GM12864 (cell line): Measurements from ENCODE around the gene MACO1.
A peak's percentile ranks its signal among the peaks of the same experiment; 100 is the strongest.

ENCODE experiments used
- DNase-seq: peaks from one replicate; pipeline ENCODE4 v3.0.0-alpha.2; 2011; ENCODE audit warnings: low read depth
- H3K4me3 ChIP-seq: 2 replicates; pipeline ENCODE4 v1.5.1; 2011; ENCODE audit warnings: mild to moderate bottlenecking, low read depth, low read length, control low read depth
- TF ChIP-seq, protein P1 (sequence below): IDR thresholded peaks from 2 replicates; pipeline ENCODE4 v1.5.1; 2011; ENCODE audit warnings: low read depth, mild to moderate bottlenecking, moderate library complexity, low read length, control low read depth, inconsistent platforms; ENCODE audit errors: missing control alignments

Gene MACO1

DNA sequence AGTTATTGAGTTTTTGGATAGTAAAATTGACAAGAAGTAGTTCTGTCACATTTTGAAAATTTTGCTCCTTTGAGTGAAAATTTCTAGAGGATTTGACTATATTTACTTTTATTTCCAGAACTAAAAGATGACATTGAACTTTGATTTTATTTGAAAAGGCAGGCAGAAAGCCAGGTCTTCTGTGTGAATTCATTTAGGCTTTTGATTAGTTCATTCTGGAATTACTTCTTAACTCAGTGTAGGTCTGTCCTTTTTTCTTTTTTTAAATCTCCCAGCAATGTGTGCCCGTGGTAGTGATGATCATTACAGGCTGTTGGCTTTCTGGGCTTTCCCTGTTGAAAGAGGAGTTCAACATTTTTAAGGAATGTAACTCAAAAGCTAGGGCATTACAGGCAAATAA is 53.8 kb downstream of the MACO1 start:
- DNase-seq, result no peak
- TF ChIP-seq, protein P1, sequence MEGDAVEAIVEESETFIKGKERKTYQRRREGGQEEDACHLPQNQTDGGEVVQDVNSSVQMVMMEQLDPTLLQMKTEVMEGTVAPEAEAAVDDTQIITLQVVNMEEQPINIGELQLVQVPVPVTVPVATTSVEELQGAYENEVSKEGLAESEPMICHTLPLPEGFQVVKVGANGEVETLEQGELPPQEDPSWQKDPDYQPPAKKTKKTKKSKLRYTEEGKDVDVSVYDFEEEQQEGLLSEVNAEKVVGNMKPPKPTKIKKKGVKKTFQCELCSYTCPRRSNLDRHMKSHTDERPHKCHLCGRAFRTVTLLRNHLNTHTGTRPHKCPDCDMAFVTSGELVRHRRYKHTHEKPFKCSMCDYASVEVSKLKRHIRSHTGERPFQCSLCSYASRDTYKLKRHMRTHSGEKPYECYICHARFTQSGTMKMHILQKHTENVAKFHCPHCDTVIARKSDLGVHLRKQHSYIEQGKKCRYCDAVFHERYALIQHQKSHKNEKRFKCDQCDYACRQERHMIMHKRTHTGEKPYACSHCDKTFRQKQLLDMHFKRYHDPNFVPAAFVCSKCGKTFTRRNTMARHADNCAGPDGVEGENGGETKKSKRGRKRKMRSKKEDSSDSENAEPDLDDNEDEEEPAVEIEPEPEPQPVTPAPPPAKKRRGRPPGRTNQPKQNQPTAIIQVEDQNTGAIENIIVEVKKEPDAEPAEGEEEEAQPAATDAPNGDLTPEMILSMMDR, result no peak
- H3K4me3 ChIP-seq, result no peak overlapping the region

DNA sequence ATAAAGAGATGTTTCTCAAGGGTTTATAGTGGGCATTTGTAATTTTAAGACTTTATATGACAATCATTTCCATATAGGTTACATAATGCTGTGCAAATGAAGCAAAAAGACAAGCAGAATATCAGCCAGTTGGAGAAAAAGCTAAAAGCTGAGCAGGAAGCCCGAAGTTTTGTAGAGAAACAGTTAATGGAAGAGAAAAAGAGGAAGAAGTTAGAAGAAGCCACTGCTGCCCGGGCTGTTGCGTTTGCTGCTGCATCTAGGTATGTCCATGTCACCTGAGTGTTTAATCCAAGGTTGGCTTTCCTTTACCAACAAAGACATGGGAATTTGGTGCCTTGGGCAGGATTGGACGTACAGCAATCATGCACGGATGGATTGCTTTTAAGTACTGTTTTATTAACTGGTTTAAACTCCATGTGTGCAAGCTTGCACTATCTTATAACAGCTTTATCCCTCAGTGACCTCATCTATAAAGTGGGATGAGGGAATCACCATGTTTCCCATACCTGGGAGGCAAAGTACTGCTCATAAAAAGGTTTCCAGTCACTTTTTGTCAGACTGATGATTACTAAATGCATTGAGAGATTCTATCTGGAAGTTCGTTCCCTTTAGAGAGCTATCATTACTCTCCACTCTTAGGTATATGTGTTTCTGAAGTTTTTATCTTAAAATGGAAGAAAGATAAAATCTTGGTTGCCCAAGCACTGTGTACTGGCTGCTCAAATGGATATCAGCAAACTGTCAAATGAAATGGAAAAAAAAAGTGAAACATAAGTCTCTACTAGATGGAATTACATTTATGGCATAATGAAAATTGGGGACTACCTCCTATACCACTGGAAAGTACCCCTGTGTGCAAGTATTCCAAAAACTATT is 55.1 kb downstream of the MACO1 start:
- TF ChIP-seq, protein P1, result no peak
- no peak for DNase-seq

GRCh38 chr1:25486602-25487001 is 55.9 kb downstream of the MACO1 start:
- no peak for DNase-seq
- TF ChIP-seq, protein P1, result no peak
- no peak overlapping the region for H3K4me3 ChIP-seq

More for the DNA sequence above, 55.1 kb downstream of the MACO1 start:
- H3K4me3 ChIP-seq, result no peak overlapping the region

GRCh38 chr1:25487628-25488027 is 56.9 kb downstream of the MACO1 start:
- DNase-seq, result no peak
- TF ChIP-seq, protein P1, result peak; percentile 62
- H3K4me3 ChIP-seq, result no peak overlapping the region

DNA sequence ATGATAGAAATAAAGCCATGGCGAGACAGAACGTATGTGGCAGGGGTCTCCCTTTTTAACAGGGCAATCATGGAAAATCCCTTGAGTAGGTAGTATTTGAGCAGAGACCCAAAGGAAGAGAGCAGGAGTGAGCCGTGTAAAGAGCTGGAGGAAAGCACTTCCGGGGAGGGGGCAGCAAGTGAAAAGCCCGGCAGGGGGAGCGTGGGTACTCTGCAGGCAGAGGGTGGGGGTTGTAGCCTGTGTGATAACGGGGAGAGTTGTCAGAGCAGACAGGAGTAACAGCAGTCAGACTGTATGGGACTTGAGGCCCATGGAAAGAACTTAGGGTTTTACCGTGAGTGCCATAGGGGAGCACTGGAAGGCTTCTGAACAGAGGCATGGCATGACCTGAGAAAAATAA is 61.6 kb downstream of the MACO1 start:
- DNase-seq, result no peak
- no peak overlapping the region for H3K4me3 ChIP-seq
- TF ChIP-seq, protein P1, result no peak

DNA sequence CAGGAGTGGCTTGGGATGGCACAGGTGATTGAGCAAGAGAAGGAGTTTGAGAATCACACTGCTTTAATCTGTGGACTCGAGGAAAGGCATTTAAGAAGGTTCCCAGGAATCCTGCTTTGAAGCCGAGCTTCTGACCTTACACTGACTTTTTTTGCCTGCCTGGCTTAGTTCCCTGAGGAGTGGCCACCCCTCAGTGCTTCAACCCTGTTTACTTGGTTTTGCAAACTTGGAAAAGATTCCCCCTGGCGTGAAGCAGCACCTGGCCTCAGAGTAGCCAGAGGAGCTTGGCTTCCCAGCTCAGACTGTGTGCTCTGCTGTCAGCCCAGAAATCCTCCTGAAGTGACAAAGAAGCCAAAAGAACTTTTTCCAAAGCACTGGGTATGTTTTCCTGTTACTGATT is 64.3 kb downstream of the MACO1 start:
- H3K4me3 ChIP-seq, result no peak overlapping the region
- TF ChIP-seq, protein P1, result no peak
- no peak for DNase-seq

DNA sequence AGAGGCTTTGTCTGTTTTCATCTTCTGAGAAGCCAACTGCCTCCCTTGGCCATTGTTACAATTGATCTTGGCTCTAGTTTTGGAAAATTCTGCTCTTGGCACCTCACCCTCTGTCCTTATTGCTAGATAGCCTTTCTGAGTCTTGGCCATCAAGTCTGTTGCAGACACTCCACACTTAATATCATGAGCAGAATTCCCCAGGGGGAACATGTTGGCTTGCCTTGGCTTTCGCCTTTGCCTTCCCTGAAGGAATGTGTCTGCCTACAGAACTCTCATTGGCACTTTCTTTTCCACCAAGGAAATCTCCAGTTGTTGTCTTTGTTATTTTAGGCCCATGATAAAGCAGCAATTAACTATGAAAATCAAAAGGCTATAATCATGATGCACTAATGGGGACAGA is 70.0 kb downstream of the MACO1 start:
- no peak overlapping the region for H3K4me3 ChIP-seq
- DNase-seq, result no peak
- TF ChIP-seq, protein P1, result no peak
